ENCODE measurements around the gene PSMC6.
"Not testable (repeated sequence)": the region's sequence is repeated elsewhere in the genome, so short reads cannot be mapped to it uniquely, and the experiment has no call there.

Gene PSMC6

GRCh38 chr14:52716155-52716554, 9.2 kb downstream of the PSMC6 start:
- in situ Hi-C loops (cut with HindIII; ENCODE audit: low sequenced_read_pairs): no loop called here

- in situ Hi-C loops (cut with HindIII; ENCODE audit: low sequenced_read_pairs): no loop called here
Measured at GRCh38 chr14:52723514-52724359, 16.7 kb downstream of the PSMC6 start.

GRCh38 chr14:52724360-52724644, 17.3 kb downstream of the PSMC6 start:
- in situ Hi-C loops (cut with HindIII; ENCODE audit: low sequenced_read_pairs): no loop called here

GRCh38 chr14:52727509-52727908, 20.5 kb downstream of the PSMC6 start:
- in situ Hi-C loops (cut with HindIII; ENCODE audit: low sequenced_read_pairs): not testable (repeated sequence)

- in situ Hi-C loops (cut with HindIII; ENCODE audit: low sequenced_read_pairs): not testable (repeated sequence)
Measured at GRCh38 chr14:52729035-52729434, 22.0 kb downstream of the PSMC6 start.

DNA sequence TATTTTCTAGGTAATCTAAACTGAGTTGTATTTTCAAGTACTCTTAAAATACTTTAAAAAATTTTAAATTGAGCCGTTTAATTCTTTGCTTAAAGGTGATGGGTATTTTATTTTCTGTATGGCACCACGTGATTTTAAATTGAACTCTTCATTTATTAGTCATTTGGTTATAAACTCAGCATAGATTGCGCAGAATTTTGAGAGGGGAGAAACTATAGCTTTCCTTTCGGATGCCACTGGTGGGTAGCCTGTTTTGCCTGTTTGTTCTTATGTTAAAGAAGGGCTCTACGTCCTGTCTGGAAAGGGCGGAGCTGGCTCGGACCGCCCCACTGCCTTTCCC, 22.6 kb downstream of the PSMC6 start:
- in situ Hi-C loops (cut with HindIII; ENCODE audit: low sequenced_read_pairs): no loop called here

DNA sequence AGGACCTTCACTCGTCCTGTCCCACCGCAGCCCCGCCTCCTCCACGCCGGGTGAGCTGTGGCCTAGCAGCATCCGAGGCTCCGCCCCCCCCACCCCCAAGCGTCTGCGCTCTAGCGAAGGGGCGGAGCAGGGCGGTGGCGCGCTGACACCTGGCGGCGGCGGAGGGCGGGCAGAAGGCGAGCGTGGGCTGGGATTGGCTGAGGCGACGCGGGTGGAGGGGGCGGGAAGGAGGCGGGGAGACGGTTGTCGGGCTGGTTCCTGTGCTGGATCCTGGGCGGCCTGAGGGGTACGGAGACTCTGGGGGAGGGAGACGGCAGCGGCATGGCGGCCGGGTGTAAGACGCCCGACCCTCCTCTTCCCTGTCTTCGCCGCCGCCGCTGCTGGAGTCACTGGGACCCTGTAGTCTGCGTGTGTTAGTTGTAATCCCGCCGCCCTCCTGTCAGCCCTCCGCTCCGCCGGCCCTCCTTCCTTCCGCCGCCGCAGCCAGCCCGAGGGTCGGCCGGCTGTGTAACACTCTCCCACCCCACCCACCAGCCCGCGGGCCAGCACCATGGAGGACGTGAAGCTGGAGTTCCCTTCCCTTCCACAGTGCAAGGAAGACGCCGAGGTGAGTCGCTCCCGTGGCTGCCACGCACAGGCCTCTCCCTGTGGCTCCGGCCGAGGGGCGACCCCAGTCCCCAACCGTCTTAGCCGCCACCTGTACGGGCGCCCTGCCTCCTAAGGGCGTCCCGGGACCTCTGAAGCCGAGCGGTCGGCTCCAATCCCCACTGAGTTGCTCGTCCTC, 23.1 kb downstream of the PSMC6 start, which contains the start of gene STYX:
Gene STYX (plus strand): TSS at position 242 of the 784 bp plus-strand sequence. CDS start 309 bp downstream, at position 551.
- in situ Hi-C loops (cut with HindIII; ENCODE audit: low sequenced_read_pairs): no loop called here

DNA sequence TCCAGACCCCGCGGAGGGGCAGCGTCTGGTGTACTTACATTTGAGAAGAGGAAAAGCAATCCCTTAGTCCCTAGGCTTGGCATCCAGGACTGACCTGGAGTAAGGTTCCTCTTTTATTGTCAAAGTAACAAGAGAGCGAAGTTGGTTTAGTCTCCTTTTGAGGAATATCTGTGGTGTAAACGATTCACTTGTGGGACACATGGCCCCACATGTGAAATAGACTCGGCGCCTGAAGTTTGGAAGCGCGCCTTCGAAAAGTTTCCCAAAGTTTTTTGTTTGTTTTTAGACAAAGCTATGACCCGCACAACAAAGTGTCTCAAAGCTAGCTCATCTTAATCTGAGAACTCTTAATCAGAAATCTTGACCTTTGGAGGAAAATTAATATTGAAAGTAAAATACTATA, 23.7 kb downstream of the PSMC6 start:
- in situ Hi-C loops (cut with HindIII; ENCODE audit: low sequenced_read_pairs): no loop called here

- in situ Hi-C loops (cut with HindIII; ENCODE audit: low sequenced_read_pairs): no loop called here
Measured at GRCh38 chr14:52733824-52734223, 26.8 kb downstream of the PSMC6 start.

DNA sequence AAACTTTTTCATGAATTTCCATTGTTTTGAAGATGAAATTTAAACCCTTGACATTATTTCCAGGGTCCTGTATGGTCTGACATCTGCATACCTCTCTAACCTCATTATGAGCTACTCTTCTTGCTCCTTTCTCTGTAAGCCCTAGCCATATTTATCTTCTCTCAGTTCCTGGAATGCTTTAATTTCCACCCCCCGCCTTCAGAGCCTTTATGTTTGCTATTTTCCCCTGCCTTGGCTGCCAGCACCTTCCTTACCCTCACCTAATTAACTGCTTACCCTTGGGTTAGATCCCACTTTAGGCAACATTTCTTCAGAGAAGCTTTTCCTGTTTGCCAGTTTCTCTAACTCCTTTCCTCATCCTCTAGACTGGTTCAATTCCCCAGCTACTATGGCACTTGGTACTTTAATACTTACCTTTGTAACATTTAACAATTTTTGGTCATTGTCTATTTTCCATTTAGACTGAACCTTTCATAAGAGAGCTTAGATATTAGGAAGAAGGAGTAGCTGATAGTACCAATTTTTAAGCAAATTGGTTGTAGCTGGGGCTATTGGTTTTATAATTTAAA, 29.0 kb downstream of the PSMC6 start:
- in situ Hi-C loops (cut with HindIII; ENCODE audit: low sequenced_read_pairs): no loop called here

DNA sequence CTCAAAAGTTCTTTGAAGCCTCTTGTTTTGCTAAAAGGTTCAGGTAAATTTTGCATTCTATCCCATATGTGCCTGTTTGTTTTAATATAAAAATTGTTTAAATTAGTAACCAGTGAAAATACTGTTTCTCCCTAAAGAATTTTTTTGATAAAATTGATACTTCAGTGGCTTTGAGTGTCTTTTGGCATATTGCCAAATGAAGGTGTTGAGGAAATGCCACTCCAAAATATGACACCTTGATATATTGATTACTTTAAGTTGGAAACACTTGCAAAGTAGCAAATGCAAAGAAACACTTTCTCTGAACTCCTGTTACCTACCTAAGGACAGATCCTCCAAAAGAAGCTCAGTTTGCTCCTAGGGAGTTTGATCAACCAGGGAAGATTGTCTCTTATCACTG, 31.4 kb downstream of the PSMC6 start:
- in situ Hi-C loops (cut with HindIII; ENCODE audit: low sequenced_read_pairs): no loop called here

GRCh38 chr14:52740751-52741150, 33.8 kb downstream of the PSMC6 start:
- in situ Hi-C loops (cut with HindIII; ENCODE audit: low sequenced_read_pairs): no loop called here

GRCh38 chr14:52741865-52742264, 34.9 kb downstream of the PSMC6 start:
- in situ Hi-C loops (cut with HindIII; ENCODE audit: low sequenced_read_pairs): no loop called here

DNA sequence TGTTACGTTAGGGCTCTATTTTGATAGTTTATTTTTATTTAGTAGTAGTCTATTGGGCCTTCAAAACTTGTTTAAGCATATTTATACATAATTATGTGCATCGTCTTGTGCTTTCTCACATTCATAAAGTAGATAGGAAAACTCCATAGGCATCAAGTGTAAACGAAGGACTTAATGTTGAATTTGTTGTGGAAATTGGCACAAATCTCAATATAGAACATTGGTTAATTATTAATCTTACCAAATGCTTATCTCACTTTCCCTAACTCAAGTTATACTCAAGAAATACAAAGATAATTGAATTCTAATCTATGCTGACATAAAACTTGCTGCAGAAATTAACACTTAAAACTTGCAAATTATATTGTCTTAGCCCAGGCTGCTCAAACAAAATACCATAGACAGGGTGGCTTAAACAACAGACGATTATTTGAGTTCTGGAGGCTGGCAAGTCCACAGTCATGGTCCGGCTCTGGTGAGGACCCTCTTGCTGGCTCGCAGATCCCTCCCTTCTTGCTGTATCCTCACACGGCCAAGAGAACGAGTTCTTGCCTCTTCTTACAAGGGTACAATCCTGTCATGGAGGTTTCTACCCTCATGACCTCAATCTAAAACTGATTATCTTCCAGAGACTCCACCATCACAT, 41.8 kb downstream of the PSMC6 start:
- in situ Hi-C loops (cut with HindIII; ENCODE audit: low sequenced_read_pairs): no loop called here

GRCh38 chr14:52755607-52756316, 48.8 kb downstream of the PSMC6 start:
- in situ Hi-C loops (cut with HindIII; ENCODE audit: low sequenced_read_pairs): no loop called here

DNA sequence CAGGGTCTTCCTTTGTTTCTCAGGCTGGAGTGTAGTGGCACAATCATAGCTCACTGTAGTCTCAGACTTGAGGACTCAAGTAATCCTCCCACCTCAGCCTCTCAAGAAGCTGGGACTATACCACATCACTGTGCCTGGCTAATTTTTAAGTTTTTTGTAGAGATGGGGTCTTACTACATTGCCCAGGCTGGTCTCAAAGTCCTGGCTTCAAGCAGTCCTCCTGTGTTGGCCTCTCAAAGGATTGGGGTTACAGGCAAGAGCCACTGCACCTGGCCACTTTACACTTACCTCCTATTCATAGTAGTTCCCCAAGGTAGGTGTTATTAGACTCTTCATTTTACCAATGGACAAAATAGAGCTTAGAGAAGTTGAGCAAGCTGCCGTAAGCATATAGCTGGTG, 52.1 kb downstream of the PSMC6 start:
- in situ Hi-C loops (cut with HindIII; ENCODE audit: low sequenced_read_pairs): no loop called here

- in situ Hi-C loops (cut with HindIII; ENCODE audit: low sequenced_read_pairs): not testable (repeated sequence)
Measured at GRCh38 chr14:52762923-52763322, 55.9 kb downstream of the PSMC6 start.

GRCh38 chr14:52767058-52767833, 60.2 kb downstream of the PSMC6 start:
- in situ Hi-C loops (cut with HindIII; ENCODE audit: low sequenced_read_pairs): no loop called here

- in situ Hi-C loops (cut with HindIII; ENCODE audit: low sequenced_read_pairs): no loop called here
Measured at GRCh38 chr14:52769887-52770286, 62.9 kb downstream of the PSMC6 start.

GRCh38 chr14:52776816-52777215, 69.8 kb downstream of the PSMC6 start:
- in situ Hi-C loops (cut with HindIII; ENCODE audit: low sequenced_read_pairs): no loop called here
